ENCODE measurements around the gene CORO7.

GRCh38 chr16:4371357-4372000 is 44.9 kb downstream of the CORO7 start, which contains the start of gene VASN:
- no peak for TF ChIP-seq CTCF (IDR thresholded peaks at IDR 0.05; ENCODE audit: low read depth, low read length)
- no peak for TF ChIP-seq EZH2phosphoT487 (IDR thresholded peaks at IDR 0.05; ENCODE audit: low read depth)

Data from OCI-LY3 (cell line).